Measurements from ENCODE around the gene NKX1-2. TPM values are rescaled to one million over a fixed set of nuclear protein-coding genes. Genes with fewer than 3 reads are reported as not detected.
A peak's percentile ranks its signal among the peaks of the same experiment; 100 is the strongest.

The NKX1-2 gene
- total RNA-seq, 1 experiment from 2014 or later = not detected

DNA sequence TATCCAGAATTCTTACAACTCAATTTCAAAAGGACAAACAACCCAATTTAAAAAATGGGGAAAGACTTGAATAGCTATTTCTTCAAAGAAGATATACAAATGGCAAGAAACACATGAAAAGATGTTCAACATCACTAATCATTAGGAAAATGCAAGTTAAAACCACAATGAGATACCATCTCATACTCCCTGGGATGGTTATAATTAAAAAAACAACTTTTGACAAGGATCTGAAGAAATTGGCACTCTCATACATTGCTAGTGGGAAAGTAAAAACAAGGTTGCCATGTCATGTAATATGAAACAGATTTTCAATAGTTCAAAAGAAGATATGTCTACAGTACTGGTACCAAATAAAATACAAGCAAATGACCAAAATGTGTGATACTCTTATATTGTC lies 40.1 kb downstream of the NKX1-2 start:
- Histone ChIP-seq H3K27ac (ENCODE audit: low read depth, low read length, poor library complexity, severe bottlenecking) (no peak overlapping the region), H3K4me3 (ENCODE audit: low read depth, low read length, poor library complexity, severe bottlenecking) (no peak overlapping the region), H3K27me3 (replicated peaks; ENCODE audit: insufficient read depth, low read depth, low read length, poor library complexity) (no peaks in the 10 kb centered on the region), H3K9me3 (ENCODE audit: low read depth, low read length, poor library complexity, severe bottlenecking) (no peaks in the 10 kb centered on the region), H3K4me1 (ENCODE audit: insufficient read depth, low read length, poor library complexity, severe bottlenecking) (no peaks in the 10 kb centered on the region), H3K36me3 (ENCODE audit: insufficient read depth, low read length, poor library complexity, severe bottlenecking) (peaks cover 4% of the 10 kb centered on the region)
- ChIA-PET CTCF (no interaction called here), POLR2A (ENCODE audit: low non-redundant PET) (no interaction called here)
- no TSS peak for BruUV-seq (replicated peaks)
- intact Hi-C loops (cut with micrococcal nuclease; ENCODE audit: unreplicated experiment) = no loop called here
- TF ChIP-seq, protein P1, sequence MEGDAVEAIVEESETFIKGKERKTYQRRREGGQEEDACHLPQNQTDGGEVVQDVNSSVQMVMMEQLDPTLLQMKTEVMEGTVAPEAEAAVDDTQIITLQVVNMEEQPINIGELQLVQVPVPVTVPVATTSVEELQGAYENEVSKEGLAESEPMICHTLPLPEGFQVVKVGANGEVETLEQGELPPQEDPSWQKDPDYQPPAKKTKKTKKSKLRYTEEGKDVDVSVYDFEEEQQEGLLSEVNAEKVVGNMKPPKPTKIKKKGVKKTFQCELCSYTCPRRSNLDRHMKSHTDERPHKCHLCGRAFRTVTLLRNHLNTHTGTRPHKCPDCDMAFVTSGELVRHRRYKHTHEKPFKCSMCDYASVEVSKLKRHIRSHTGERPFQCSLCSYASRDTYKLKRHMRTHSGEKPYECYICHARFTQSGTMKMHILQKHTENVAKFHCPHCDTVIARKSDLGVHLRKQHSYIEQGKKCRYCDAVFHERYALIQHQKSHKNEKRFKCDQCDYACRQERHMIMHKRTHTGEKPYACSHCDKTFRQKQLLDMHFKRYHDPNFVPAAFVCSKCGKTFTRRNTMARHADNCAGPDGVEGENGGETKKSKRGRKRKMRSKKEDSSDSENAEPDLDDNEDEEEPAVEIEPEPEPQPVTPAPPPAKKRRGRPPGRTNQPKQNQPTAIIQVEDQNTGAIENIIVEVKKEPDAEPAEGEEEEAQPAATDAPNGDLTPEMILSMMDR (conservative IDR thresholded peaks at IDR 0.05; ENCODE audit: low read depth, low read length) = no peak
- no peak for TF ChIP-seq EZH2 (IDR thresholded peaks at IDR 0.05; ENCODE audit: borderline replicate concordance, low read depth, low read length, poor library complexity, severe bottlenecking)
- DNase-seq (ENCODE audit: low spot score) = no peak

DNA sequence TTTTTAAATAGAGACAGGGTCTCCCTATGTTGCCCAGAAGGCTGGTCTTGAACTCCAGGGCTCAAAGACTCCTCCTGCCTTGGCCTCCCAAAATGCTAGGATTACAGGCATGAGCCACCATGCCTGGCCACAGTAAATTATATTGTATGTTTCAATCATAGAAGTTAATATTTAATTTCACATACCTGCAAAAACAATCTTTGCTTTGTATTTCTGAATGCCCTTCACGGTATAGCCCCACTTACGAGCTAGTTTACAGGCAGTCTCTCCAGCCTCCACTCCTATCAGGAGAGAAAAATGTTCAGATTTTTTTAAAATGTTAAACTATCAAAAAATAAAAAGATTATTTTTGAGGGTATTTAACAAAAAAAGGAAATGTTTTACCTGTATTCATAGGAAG lies 41.5 kb downstream of the NKX1-2 start:
- no peaks in the 10 kb centered on the region for H3K4me1 ChIP-seq (ENCODE audit: insufficient read depth, low read length, poor library complexity, severe bottlenecking)
- intact Hi-C loops (cut with micrococcal nuclease; ENCODE audit: unreplicated experiment) = no loop called here
- ChIA-PET CTCF (no interaction called here), POLR2A (ENCODE audit: low non-redundant PET) (no interaction called here)
- H3K36me3 ChIP-seq (ENCODE audit: insufficient read depth, low read length, poor library complexity, severe bottlenecking) = peaks cover 4% of the 10 kb centered on the region
- no peak overlapping the region for H3K27ac ChIP-seq (ENCODE audit: low read depth, low read length, poor library complexity, severe bottlenecking)
- no peaks in the 10 kb centered on the region for H3K27me3 ChIP-seq (replicated peaks; ENCODE audit: insufficient read depth, low read depth, low read length, poor library complexity)
- H3K9me3 ChIP-seq (ENCODE audit: low read depth, low read length, poor library complexity, severe bottlenecking) = no peaks in the 10 kb centered on the region
- DNase-seq (ENCODE audit: low spot score) = no peak
- TF ChIP-seq, protein P1 (conservative IDR thresholded peaks at IDR 0.05; ENCODE audit: low read depth, low read length) = no peak
- TF ChIP-seq EZH2 (IDR thresholded peaks at IDR 0.05; ENCODE audit: borderline replicate concordance, low read depth, low read length, poor library complexity, severe bottlenecking) = no peak
- no TSS peak for BruUV-seq (replicated peaks)
- H3K4me3 ChIP-seq (ENCODE audit: low read depth, low read length, poor library complexity, severe bottlenecking) = no peak overlapping the region

DNA sequence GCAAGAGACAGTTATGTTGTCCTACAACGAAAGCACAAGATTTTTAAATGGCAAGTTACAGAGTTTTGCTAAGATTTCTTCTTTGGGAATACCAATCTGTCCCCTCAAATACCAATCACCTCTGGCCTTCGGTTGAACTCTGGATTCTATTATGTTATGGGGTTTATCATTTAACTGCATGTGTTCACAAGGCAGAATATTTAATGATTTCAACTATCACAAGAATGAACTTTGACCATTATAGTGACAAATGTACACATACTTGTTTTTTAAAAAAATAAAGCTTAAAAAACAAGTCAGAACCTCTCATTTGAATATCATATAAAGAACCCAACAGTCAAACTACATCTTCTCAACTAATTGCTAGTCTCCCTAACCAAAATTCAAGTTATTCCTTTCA lies 42.4 kb downstream of the NKX1-2 start:
- Histone ChIP-seq H3K27ac (ENCODE audit: low read depth, low read length, poor library complexity, severe bottlenecking) (no peak overlapping the region), H3K4me1 (ENCODE audit: insufficient read depth, low read length, poor library complexity, severe bottlenecking) (no peaks in the 10 kb centered on the region), H3K9me3 (ENCODE audit: low read depth, low read length, poor library complexity, severe bottlenecking) (no peaks in the 10 kb centered on the region), H3K4me3 (ENCODE audit: low read depth, low read length, poor library complexity, severe bottlenecking) (no peak overlapping the region), H3K36me3 (ENCODE audit: insufficient read depth, low read length, poor library complexity, severe bottlenecking) (peaks cover 4% of the 10 kb centered on the region), H3K27me3 (replicated peaks; ENCODE audit: insufficient read depth, low read depth, low read length, poor library complexity) (no peaks in the 10 kb centered on the region)
- ChIA-PET POLR2A (ENCODE audit: low non-redundant PET) (no interaction called here), CTCF (no interaction called here)
- DNase-seq (ENCODE audit: low spot score) = no peak
- intact Hi-C loops (cut with micrococcal nuclease; ENCODE audit: unreplicated experiment) = no loop called here
- TSS peak; percentile 27 for BruUV-seq (replicated peaks)
- no peak for TF ChIP-seq EZH2 (IDR thresholded peaks at IDR 0.05; ENCODE audit: borderline replicate concordance, low read depth, low read length, poor library complexity, severe bottlenecking)
- TF ChIP-seq, protein P1 (conservative IDR thresholded peaks at IDR 0.05; ENCODE audit: low read depth, low read length) = no peak
